Omental fat pad (tissue), 4 donors: ENCODE data around the gene TRMT10B. TPM values are rescaled to one million over a fixed set of nuclear protein-coding genes. Genes with fewer than 3 reads are reported as not detected.
"Not testable (repeated sequence)": the region's sequence is repeated elsewhere in the genome, so short reads cannot be mapped to it uniquely, and the experiment has no call there.

Source experiments
- ATAC-seq: fragments of 150-250 bp; one replicate; pipeline ENCODE4 v1.9.1; 2016; ENCODE audit warnings: mild to moderate bottlenecking, moderate library complexity; ENCODE audit not compliant: low FRiP score
- DNase-seq: peaks from one replicate; pipeline ENCODE4 v3.0.0-alpha.2; 2019; ENCODE audit warnings: low spot score
- CTCF ChIP-seq, 3 donors: fragments of 450-650 bp; IDR thresholded peaks; one replicate each; pipeline ENCODE4 v1.5.1; 2016 to 2017; ENCODE audit warnings: antibody characterized with exemption in 3 of 3, mild to moderate bottlenecking in 3 of 3, moderate library complexity in 2 of 3
- total RNA-seq, 4 donors: library from RNA; depleted of rRNA; stranded (reverse); fragments of >200 nt; gene quantifications; one replicate each; pipeline ENCODE4 v1.1.0, GENCODE V29; 2016

The TRMT10B gene
- total RNA-seq, 4 donors from 2014 or later: 3.7 to 9.1 (median 3.9) TPM

DNA sequence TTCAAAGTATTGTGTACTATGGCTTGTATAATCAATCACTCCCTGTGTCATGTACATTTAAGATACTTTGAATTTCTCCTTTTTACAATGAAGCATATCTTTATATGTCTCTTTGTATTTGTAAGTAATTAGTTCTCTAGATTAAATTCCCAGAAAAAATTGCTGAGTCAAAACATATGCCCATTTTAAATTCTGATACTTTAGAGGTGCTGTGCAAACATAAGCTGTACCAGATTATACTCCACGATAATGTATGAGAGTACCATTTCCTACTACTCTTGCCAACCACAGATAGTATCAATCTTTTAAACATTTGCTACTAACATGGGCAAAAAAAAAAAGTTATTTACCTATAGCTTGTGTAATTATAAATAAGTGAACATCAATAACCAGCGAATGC lies 65.2 kb downstream of the TRMT10B start:
- no peak for TF ChIP-seq CTCF (IDR thresholded peaks at IDR 0.05)
- no peak for ATAC-seq
- DNase-seq: no peak

GRCh38 chr9:37820142-37820541 lies 66.5 kb downstream of the TRMT10B start:
- no peak for ATAC-seq
- DNase-seq: no peak
- TF ChIP-seq CTCF (IDR thresholded peaks at IDR 0.05): no peak

GRCh38 chr9:37825174-37825573 lies 71.6 kb downstream of the TRMT10B start:
- not testable (repeated sequence) for DNase-seq, ATAC-seq

GRCh38 chr9:37827483-37828165 lies 74.0 kb downstream of the TRMT10B start:
- no peak for ATAC-seq
- DNase-seq: no peak
- no peak for TF ChIP-seq CTCF (IDR thresholded peaks at IDR 0.05)

Other genes with a start within 250 kb of the TRMT10B start
- 10 to 100 TPM in 2 of 4 donors, 1 to 10 TPM in 2; 7.3 to 16.2 (median 9.2) TPM for gene FBXO10, start 177.4 kb upstream of the TRMT10B start, total RNA-seq
- 100 to 1,000 TPM in 1 of 4 donors, 10 to 100 TPM in 3; 91.1 to 151 (median 97.9) TPM for gene TOMM5, start 161.2 kb upstream of the TRMT10B start, total RNA-seq
- under 1 TPM in 3 of 4 donors, not detected in 1; 0.44 to 0.95 (median 0.74) TPM for gene FRMPD1, start 102.9 kb upstream of the TRMT10B start, total RNA-seq
- gene EXOSC3, start 31.3 kb downstream of the TRMT10B start, total RNA-seq: 10 to 100 TPM; 24.8 to 47.3 (median 39.5) TPM
- 10 to 100 TPM; 23.2 to 40.5 (median 31.9) TPM for gene DCAF10, start 47.0 kb downstream of the TRMT10B start, total RNA-seq
- 10 to 100 TPM; 34.5 to 59.1 (median 52.0) TPM for gene SLC25A51, start 150.3 kb downstream of the TRMT10B start, total RNA-seq